Cardiac fibroblast (primary cell): ENCODE results near the gene PRICKLE2.

Experiments used
- DNase-seq, 2 donors: peaks; one replicate each; pipeline versions ENCODE4 v3.0.0 to v3.0.0-alpha.2; 2010; ENCODE audit warnings: low read depth in 2 of 2
- H3K4me3 ChIP-seq, 2 donors: replicated peaks in 1 of 2; 1 replicate in 1 of 2; 2 replicates in 1 of 2; pipeline ENCODE4 v1.5.1; 2011; ENCODE audit warnings: low read depth in 2 of 2, low read length in 2 of 2, mild to moderate bottlenecking in 2 of 2, moderate library complexity in 1 of 2
- CTCF ChIP-seq: IDR thresholded peaks from one replicate; pipeline ENCODE4 v1.5.1; 2011; ENCODE audit warnings: low read depth, mild to moderate bottlenecking, low read length, inconsistent platforms

PRICKLE2 gene

GRCh38 chr3:64203969-64204908 is 21.0 kb downstream of the PRICKLE2 start:
- DNase-seq: no peak
- no peak for TF ChIP-seq CTCF
- no peak overlapping the region for H3K4me3 ChIP-seq

GRCh38 chr3:64203216-64203615 is 22.1 kb downstream of the PRICKLE2 start:
- H3K4me3 ChIP-seq: no peak overlapping the region
- DNase-seq: no peak
- no peak for TF ChIP-seq CTCF

DNA sequence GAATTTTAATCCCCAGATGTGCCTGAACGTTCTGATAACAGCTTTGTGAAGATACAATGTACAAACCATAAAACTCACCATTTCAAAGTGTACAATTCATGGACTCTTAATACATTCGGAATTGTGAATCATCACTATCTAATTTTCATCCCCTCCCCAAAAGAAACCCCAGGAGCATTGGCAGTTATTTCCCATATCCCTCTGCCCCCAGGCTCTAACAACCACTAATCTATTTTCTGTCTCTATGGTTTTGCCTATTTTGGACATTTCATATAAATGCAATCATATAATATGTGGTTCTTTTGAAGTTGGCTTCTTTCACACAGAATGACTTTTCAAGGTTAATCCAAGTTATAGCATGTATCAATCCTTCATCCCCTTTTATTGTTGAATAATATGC is 25.3 kb downstream of the PRICKLE2 start:
- no peak for TF ChIP-seq CTCF
- DNase-seq: no peak
- H3K4me3 ChIP-seq: no peak overlapping the region

GRCh38 chr3:64196236-64196929 is 28.9 kb downstream of the PRICKLE2 start:
- DNase-seq: no peak
- H3K4me3 ChIP-seq: no peak overlapping the region
- no peak for TF ChIP-seq CTCF

DNA sequence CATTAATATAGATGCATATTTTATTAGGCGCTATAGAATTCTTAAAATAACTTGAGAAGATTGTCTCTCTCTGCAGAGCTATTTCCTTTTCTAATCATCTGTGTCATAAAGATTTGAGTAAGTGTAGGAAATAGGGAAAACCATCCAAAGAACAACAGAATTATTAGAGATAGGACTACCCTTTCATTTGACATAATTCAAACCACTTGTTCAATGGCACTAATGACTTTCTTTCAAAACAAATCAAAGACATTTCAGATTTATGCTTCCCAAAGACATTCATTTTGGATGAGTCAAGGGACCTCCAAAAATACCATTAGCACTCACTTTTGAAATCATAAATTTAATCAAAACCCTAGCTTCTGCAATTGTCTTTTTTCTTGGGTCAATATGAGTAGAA is 29.5 kb downstream of the PRICKLE2 start:
- no peak for DNase-seq
- no peak overlapping the region for H3K4me3 ChIP-seq
- TF ChIP-seq CTCF: no peak

- no peak overlapping the region for H3K4me3 ChIP-seq
- no peak for DNase-seq
- TF ChIP-seq CTCF: no peak
These were observed 33.4 kb downstream of the PRICKLE2 start for GRCh38 chr3:64191822-64192221.
